ENCODE measurements around the gene MICALL1. TPM values are rescaled to one million over a fixed set of nuclear protein-coding genes. Genes with fewer than 3 reads are reported as not detected.

The MICALL1 gene
- total RNA-seq, 4 donors from 2014 or later, result 124 to 150 (median 143) TPM

GRCh38 chr22:37917874-37918548, 11.9 kb downstream of the MICALL1 start:
- intact Hi-C loops (cut with DNase I; ENCODE audit: low total_unique reads), result no loop called here
- TF ChIP-seq POLR2A (IDR thresholded peaks at IDR 0.05), result no peak
- WGBS, 2 donors, result 89 to 92% methylated on average over 4 of the region's 4 CpGs
- no peak for DNase-seq (ENCODE audit: low spot score in 2 of 2)
- no peak overlapping the region for H3K4me3 ChIP-seq (ENCODE audit: low read depth, poor library complexity, severe bottlenecking)

DNA sequence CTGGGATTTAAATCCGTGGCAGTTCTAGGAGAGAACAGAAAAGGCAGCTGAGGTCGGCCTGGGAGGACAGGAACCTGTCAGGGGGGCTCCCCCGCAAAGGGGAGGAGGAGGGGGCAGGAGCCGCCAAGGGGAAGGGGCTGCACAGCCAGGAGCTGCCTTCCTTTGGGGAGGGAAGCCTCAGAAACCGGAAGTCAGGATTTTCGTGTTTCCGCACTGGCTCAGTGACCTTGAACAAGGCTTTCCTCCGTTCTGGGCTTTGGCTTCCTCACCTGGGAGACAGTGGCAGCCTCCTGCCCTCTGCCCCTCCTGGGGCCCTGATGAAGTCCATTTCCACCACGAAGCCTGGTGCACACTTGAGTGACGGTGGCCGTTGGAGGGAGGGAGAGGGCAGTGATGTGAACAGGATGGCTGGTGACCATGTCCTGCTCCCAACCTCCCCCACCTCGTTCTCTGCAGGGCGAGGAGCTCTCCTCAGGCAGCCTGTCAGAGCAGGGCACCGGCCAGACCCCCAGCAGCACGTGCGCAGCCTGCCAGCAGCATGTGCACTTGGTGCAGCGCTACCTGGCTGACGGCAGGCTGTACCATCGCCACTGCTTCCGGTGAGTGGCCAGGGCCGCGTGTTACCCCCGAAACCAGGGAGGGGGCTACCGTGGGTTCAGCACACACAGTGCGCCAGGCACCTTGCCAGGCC, 12.6 kb downstream of the MICALL1 start:
- intact Hi-C loops (cut with DNase I; ENCODE audit: low total_unique reads), result no loop called here

DNA sequence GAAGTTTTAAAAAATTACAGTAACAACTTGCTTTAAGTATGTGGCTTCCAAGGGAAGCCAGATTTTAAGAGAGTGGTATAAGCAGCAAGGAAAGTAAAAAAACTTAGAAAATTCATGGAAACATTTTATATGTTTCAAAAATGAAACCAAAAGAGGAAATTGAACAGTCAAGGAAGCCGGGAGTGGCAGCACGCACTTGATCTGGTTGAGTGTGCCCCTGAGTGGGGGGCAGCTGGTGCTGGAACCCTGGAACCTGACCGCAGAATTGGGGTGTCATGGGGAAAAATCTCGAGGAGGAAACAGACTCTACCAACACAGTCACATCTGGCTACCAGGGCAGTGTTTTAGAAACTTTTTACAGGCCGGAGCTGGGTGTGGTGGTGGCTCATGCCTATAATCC, 14.0 kb downstream of the MICALL1 start:
- no peak for DNase-seq (ENCODE audit: low spot score in 2 of 2)
- WGBS, 2 donors, result 76 to 84% methylated on average over 5 of the region's 5 CpGs
- no peak overlapping the region for H3K4me3 ChIP-seq (ENCODE audit: low read depth, poor library complexity, severe bottlenecking)
- intact Hi-C loops (cut with DNase I; ENCODE audit: low total_unique reads), result no loop called here
- no peak for TF ChIP-seq POLR2A (IDR thresholded peaks at IDR 0.05)
- TF ChIP-seq, protein P1, sequence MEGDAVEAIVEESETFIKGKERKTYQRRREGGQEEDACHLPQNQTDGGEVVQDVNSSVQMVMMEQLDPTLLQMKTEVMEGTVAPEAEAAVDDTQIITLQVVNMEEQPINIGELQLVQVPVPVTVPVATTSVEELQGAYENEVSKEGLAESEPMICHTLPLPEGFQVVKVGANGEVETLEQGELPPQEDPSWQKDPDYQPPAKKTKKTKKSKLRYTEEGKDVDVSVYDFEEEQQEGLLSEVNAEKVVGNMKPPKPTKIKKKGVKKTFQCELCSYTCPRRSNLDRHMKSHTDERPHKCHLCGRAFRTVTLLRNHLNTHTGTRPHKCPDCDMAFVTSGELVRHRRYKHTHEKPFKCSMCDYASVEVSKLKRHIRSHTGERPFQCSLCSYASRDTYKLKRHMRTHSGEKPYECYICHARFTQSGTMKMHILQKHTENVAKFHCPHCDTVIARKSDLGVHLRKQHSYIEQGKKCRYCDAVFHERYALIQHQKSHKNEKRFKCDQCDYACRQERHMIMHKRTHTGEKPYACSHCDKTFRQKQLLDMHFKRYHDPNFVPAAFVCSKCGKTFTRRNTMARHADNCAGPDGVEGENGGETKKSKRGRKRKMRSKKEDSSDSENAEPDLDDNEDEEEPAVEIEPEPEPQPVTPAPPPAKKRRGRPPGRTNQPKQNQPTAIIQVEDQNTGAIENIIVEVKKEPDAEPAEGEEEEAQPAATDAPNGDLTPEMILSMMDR (IDR thresholded peaks at IDR 0.05), result no peak

More for the DNA sequence above, 12.6 kb downstream of the MICALL1 start:
- H3K4me3 ChIP-seq (ENCODE audit: low read depth, poor library complexity, severe bottlenecking), result no peak overlapping the region
- no peak for DNase-seq (ENCODE audit: low spot score in 2 of 2)
- TF ChIP-seq, protein P1 (IDR thresholded peaks at IDR 0.05), result no peak
- TF ChIP-seq POLR2A (IDR thresholded peaks at IDR 0.05), result no peak
- 82 to 86% methylated on average over 22 to 24 of the region's 25 CpGs for WGBS, 2 donors

DNA sequence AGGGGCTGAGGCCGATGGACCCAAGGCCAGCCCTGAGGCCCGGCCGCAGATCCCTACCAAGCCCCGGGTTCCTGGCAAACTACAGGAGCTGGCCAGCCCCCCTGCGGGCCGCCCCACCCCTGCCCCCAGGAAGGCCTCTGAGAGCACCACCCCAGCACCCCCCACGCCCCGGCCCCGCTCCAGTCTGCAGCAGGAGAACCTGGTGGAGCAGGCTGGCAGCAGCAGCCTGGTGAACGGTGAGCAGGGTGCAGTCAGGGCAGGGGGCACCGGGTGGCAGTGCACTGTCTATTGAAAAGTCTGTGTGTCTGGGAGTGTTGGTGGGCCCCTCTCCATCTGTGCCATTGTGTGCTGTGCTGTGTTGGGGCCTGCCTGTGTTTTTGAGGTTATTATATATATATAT, 16.1 kb downstream of the MICALL1 start:
- whole genome bisulfite sequencing, 2 donors, result 63 to 85% methylated on average over 4 to 11 of the region's 11 CpGs
- intact Hi-C loops (cut with DNase I; ENCODE audit: low total_unique reads), result no loop called here
- TF ChIP-seq, protein P1 (IDR thresholded peaks at IDR 0.05), result no peak
- no peak for TF ChIP-seq POLR2A (IDR thresholded peaks at IDR 0.05)
- no peak for DNase-seq (ENCODE audit: low spot score in 2 of 2)
- no peak overlapping the region for H3K4me3 ChIP-seq (ENCODE audit: low read depth, poor library complexity, severe bottlenecking)

- TF ChIP-seq POLR2A (IDR thresholded peaks at IDR 0.05), result no peak
- TF ChIP-seq, protein P1 (IDR thresholded peaks at IDR 0.05), result no peak
- 92 to 96% methylated on average over 4 of the region's 4 CpGs for WGBS, 2 donors
- intact Hi-C loops (cut with DNase I; ENCODE audit: low total_unique reads), result no loop called here
- no peak for DNase-seq (ENCODE audit: low spot score in 2 of 2)
- H3K4me3 ChIP-seq (ENCODE audit: low read depth, poor library complexity, severe bottlenecking), result no peak overlapping the region
These were observed 17.8 kb downstream of the MICALL1 start for GRCh38 chr22:37923927-37924326.

DNA sequence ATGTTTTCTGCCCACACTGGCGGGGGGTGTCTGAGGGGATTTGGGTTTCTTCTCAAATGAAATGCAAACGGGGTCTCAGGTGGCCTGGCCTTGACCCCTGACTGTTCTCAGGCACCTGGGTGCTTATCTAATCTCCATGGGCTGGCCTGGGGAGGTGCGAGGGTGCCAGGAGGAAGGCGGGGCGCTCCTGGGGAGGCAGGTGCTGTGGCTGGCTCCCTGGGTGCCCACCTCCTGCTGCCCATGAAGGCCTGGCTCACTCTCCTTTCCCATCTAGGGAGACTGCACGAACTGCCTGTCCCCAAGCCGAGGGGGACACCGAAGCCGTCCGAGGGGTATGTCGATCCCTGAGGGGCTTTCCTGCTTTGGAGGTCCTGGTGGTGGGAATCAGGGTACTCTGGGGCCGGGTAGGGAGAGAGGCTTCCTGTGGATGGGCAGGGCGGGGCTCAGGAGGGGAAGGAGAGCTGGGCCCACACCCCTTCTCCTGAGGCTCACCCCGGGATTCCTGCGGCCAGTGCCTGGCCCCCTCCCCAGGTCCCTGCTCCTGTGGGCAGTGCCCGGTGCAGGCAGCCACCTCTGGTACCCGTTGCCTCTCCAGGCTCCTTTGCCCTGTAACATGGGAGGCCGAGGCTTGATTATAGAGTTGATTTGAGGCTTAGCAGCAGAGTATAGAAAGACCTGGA, 18.4 kb downstream of the MICALL1 start:
- TF ChIP-seq, protein P1 (IDR thresholded peaks at IDR 0.05), result no peak
- no peak for TF ChIP-seq POLR2A (IDR thresholded peaks at IDR 0.05)
- intact Hi-C loops (cut with DNase I; ENCODE audit: low total_unique reads), result no loop called here
- WGBS, 2 donors, result 84 to 89% methylated on average over 17 to 18 of the region's 18 CpGs
- no peak overlapping the region for H3K4me3 ChIP-seq (ENCODE audit: low read depth, poor library complexity, severe bottlenecking)
- no peak for DNase-seq (ENCODE audit: low spot score in 2 of 2)
